ENCODE data around the gene GALNT7. TPM values are rescaled to one million over a fixed set of nuclear protein-coding genes. Genes with fewer than 3 reads are reported as not detected.

Gene GALNT7
- total RNA-seq, 1 experiment from 2014 or later: 16.8 TPM

- H3K27me3 ChIP-seq (replicated peaks; ENCODE audit: control insufficient read depth, insufficient read depth, low read length): no peaks in the 10 kb centered on the region
- intact Hi-C loops (cut with micrococcal nuclease; ENCODE audit: unreplicated experiment): loop anchor here (2.0 kb wide), 1 partner anchor 45 kb away; no protein-coding TSS in a partner anchor
- H3K27me3 Mint-ChIP-seq (ENCODE audit: insufficient read depth, unreplicated experiment): peaks cover 2% of the 10 kb centered on the region
- no peaks in the 10 kb centered on the region for H3K36me3 ChIP-seq (ENCODE audit: control insufficient read depth, insufficient read depth, low read length)
- peak overlapping the region; percentile 85 for H3K4me3 Mint-ChIP-seq (ENCODE audit: unreplicated experiment)
- no peaks in the 10 kb centered on the region for H3K9me3 Mint-ChIP-seq (ENCODE audit: unreplicated experiment)
- DNase-seq: peak; percentile 51 to 56
- H3K4me1 ChIP-seq: 0 out of 2 replicates have a peak, but pooled peaks cover 3% of the 10 kb centered on the region
- peaks cover 6% of the 10 kb centered on the region for H3K4me1 Mint-ChIP-seq (ENCODE audit: low read depth, unreplicated experiment)
- peaks cover 11% of the 10 kb centered on the region for H3K36me3 Mint-ChIP-seq (ENCODE audit: insufficient read depth, unreplicated experiment)
- no peak for TF ChIP-seq CTCF (IDR thresholded peaks at IDR 0.05; ENCODE audit: insufficient read depth in 1 of 2, low read depth in 1 of 2, low read length in 1 of 2, severe bottlenecking in 1 of 2, unreplicated experiment in 1 of 2)
- POLR2A ChIA-PET: interaction anchor here (0.6 to 4.0 kb wide), 4 partner anchors 26 to 96 kb away, joined by 5 to 113 read pairs (median 7); partner anchors contain the start of gene HMGB2
- BruUV-seq (replicated peaks): no TSS peak
- CTCF ChIA-PET: interaction anchor here (0.7 to 2.0 kb wide), 7 partner anchors 36 to 123 kb away, joined by 3 to 20 read pairs (median 3); partner anchors contain the start of gene HMGB2
- peak overlapping the region; percentile 93 for H3K4me3 ChIP-seq (ENCODE audit: low read depth, low read length)
- H3K27ac Mint-ChIP-seq (ENCODE audit: unreplicated experiment): peak overlapping the region; percentile 83
- H3K9me3 ChIP-seq: no peaks in the 10 kb centered on the region
These were observed 202.9 kb downstream of the GALNT7 start for GRCh38 chr4:173371292-173372192.

Small RNA genes lying within 50 kb of the gene (microRNA-seq; reads per million reads assigned to microRNA genes)
- 0.74 reads per million for gene MIR548T

Other genes starting within 250 kb of the GALNT7 start
- gene HMGB2, start 165.5 kb downstream of the GALNT7 start, total RNA-seq (2022): 272 and 326 TPM in 2 replicates
- 9.4 and 9.8 TPM in 2 replicates for gene SAP30, start 202.1 kb downstream of the GALNT7 start, total RNA-seq (2022)
- gene SCRG1, start 230.3 kb downstream of the GALNT7 start, total RNA-seq (2022): not detected in 2 replicates

Data from Caco-2 (cell line).